ENCODE data around the gene RBFOX2. TPM values are rescaled to one million over a fixed set of nuclear protein-coding genes. Genes with fewer than 3 reads are reported as not detected.

RBFOX2 gene
- total RNA-seq, 4 donors from 2014 or later = 103 to 139 (median 108) TPM

GRCh38 chr22:36016684-36017083 is 11.9 kb downstream of the RBFOX2 start:
- TF ChIP-seq, protein P1, sequence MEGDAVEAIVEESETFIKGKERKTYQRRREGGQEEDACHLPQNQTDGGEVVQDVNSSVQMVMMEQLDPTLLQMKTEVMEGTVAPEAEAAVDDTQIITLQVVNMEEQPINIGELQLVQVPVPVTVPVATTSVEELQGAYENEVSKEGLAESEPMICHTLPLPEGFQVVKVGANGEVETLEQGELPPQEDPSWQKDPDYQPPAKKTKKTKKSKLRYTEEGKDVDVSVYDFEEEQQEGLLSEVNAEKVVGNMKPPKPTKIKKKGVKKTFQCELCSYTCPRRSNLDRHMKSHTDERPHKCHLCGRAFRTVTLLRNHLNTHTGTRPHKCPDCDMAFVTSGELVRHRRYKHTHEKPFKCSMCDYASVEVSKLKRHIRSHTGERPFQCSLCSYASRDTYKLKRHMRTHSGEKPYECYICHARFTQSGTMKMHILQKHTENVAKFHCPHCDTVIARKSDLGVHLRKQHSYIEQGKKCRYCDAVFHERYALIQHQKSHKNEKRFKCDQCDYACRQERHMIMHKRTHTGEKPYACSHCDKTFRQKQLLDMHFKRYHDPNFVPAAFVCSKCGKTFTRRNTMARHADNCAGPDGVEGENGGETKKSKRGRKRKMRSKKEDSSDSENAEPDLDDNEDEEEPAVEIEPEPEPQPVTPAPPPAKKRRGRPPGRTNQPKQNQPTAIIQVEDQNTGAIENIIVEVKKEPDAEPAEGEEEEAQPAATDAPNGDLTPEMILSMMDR (IDR thresholded peaks at IDR 0.05) = no peak
- no peak for TF ChIP-seq POLR2A (IDR thresholded peaks at IDR 0.05)
- Histone ChIP-seq H3K27me3 (no peaks in the 10 kb centered on the region), H3K4me3 (replicated peaks in 1 of 3) (no peak overlapping the region), H3K36me3 (no peaks in the 10 kb centered on the region), H3K27ac (no peak overlapping the region), H3K9me3 (no peaks in the 10 kb centered on the region), H3K4me1 (peaks cover 40 to 44% of the 10 kb centered on the region in 2 donors)
- DNase-seq = no peak
- intact Hi-C loops (cut with DNase I) = no loop called here
- WGBS, 2 donors = 48 to 82% methylated on average over 2 of the region's 2 CpGs

DNA sequence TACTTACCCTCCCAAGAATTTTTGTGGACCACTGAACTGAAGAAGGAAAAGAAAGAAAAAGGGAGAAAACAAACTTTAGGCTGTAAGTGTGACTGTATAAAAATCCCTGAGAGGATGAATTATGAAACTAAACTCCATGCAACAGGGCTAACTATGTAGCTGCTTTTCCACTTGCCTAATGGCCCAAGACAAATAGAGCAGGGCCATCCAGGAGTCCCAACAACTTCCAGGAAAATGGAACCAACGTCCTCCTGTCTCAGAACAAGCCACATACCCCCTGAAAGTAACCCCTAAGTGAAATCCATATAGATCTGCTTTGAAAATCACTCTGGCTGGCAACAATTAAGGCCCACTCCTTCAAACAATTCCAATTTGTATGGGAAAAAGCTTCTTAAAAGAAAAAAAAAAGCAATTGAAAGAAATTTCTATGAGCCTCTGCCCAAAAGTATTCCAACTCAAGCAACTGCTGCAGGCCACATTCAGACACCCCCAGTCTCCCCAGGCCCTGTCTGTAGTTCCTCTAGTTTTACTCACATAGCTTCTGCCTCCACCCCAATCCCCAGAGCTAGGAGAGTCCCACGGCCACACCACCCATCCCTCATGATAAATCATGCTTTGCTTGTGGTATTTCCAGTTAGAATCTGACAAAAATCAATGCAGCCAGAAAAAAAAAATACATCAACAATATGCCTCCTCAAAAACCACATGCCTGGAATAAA is 12.7 kb downstream of the RBFOX2 start:
- Histone ChIP-seq H3K27ac (no peak overlapping the region), H3K4me3 (replicated peaks in 1 of 3) (no peak overlapping the region)

DNA sequence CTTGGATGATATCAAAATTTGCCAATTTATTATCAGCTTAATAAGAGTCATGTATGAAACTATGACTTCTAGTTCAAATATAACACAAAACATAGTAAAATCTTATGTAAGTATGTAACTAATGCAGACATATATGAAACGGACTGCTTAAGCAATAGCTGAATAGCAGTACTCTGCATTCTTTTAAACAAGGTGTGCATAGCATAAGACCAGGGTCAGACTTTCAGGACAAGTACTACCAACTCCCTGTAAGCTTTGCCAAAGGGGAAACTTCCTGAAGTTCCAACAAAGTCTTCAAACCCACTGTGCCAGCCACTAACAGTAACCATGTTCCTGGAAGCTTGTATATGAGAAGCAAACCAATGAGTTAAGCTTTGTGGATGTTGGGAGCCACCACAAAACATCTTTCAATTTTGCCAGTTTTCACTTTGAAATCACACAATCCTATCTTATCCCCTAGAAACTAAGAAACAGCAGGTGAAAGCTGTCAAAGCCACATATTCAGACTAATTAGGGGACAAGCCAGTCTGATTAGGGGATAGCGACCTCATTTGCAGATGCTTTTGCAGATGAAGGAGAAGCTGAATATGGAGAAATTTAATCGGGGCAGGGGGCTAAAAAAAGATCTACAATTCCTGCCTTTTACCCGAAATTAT is 13.3 kb downstream of the RBFOX2 start:
- no peak overlapping the region for H3K27ac ChIP-seq
- peaks cover 36 to 43% of the 10 kb centered on the region in 2 donors for H3K4me1 ChIP-seq
- WGBS, 2 donors = 54 to 69% methylated on average over 4 of the region's 4 CpGs
- intact Hi-C loops (cut with DNase I) = no loop called here
- H3K4me3 ChIP-seq (replicated peaks in 1 of 3) = no peak overlapping the region
- TF ChIP-seq POLR2A (IDR thresholded peaks at IDR 0.05) = no peak
- TF ChIP-seq, protein P1 (IDR thresholded peaks at IDR 0.05) = no peak
- no peaks in the 10 kb centered on the region for H3K36me3 ChIP-seq
- no peak for DNase-seq
- no peaks in the 10 kb centered on the region for H3K27me3 ChIP-seq
- no peaks in the 10 kb centered on the region for H3K9me3 ChIP-seq

More for the DNA sequence above, 12.7 kb downstream of the RBFOX2 start:
- no peaks in the 10 kb centered on the region for H3K9me3 ChIP-seq
- 68 to 69% methylated on average over 2 of the region's 2 CpGs for WGBS, 2 donors
- no peak for TF ChIP-seq POLR2A (IDR thresholded peaks at IDR 0.05)
- TF ChIP-seq, protein P1 (IDR thresholded peaks at IDR 0.05) = no peak
- H3K27me3 ChIP-seq = no peaks in the 10 kb centered on the region
- intact Hi-C loops (cut with DNase I) = no loop called here
- no peak for DNase-seq
- no peaks in the 10 kb centered on the region for H3K36me3 ChIP-seq
- H3K4me1 ChIP-seq = peaks cover 36 to 43% of the 10 kb centered on the region in 2 donors

GRCh38 chr22:36014546-36015074 is 14.0 kb downstream of the RBFOX2 start:
- 41 to 50% methylated on average over 4 of the region's 4 CpGs for WGBS, 2 donors
- Histone ChIP-seq H3K36me3 (no peaks in the 10 kb centered on the region), H3K4me3 (replicated peaks in 1 of 3) (no peak overlapping the region), H3K27ac (no peak overlapping the region), H3K27me3 (no peaks in the 10 kb centered on the region), H3K4me1 (peaks cover 36 to 44% of the 10 kb centered on the region in 2 donors), H3K9me3 (no peaks in the 10 kb centered on the region)
- no peak for TF ChIP-seq POLR2A (IDR thresholded peaks at IDR 0.05)
- TF ChIP-seq, protein P1 (IDR thresholded peaks at IDR 0.05) = no peak
- no peak for DNase-seq
- intact Hi-C loops (cut with DNase I) = no loop called here

- H3K9me3 ChIP-seq = no peaks in the 10 kb centered on the region
- no peak overlapping the region for H3K4me3 ChIP-seq (replicated peaks in 1 of 3)
- no peaks in the 10 kb centered on the region for H3K27me3 ChIP-seq
- intact Hi-C loops (cut with DNase I) = no loop called here
- H3K27ac ChIP-seq = no peak overlapping the region
- peaks cover 25 to 40% of the 10 kb centered on the region in 2 donors for H3K4me1 ChIP-seq
- WGBS, 2 donors = 93 to 97% methylated on average over 4 of the region's 4 CpGs
- TF ChIP-seq POLR2A (IDR thresholded peaks at IDR 0.05) = no peak
- TF ChIP-seq, protein P1 (IDR thresholded peaks at IDR 0.05) = no peak
- no peak for DNase-seq
- H3K36me3 ChIP-seq = no peaks in the 10 kb centered on the region
Observed at GRCh38 chr22:36012332-36012731, 16.3 kb downstream of the RBFOX2 start.
